Vein endothelial cell (primary cell): Measurements from ENCODE around the gene IRF9. TPM values are rescaled to one million over a fixed set of nuclear protein-coding genes. Genes with fewer than 3 reads are reported as not detected.

Source experiments
- small RNA-seq: library from RNA; depleted of rRNA; stranded (forward); fragments of <200 nt; gene quantifications from one replicate; pipeline ENCODE3, GENCODE V24; 2012
- total RNA-seq: library from RNA; depleted of rRNA; stranded (reverse); fragments of >200 nt; gene quantifications from 2 replicates; pipeline ENCODE4 v1.2.3, GENCODE V29; 2012

Gene IRF9
- total RNA-seq, 1 donor: 31.0 TPM

Small RNA genes within 50 kb of the gene (small RNA-seq; reads per million reads assigned to genes)
- 0.13 reads per million for gene AL136295.4
- gene CHMP4A: 0.08 reads per million
- not detected for gene IPO4
- gene IRF9: 0.11 reads per million
- gene MDP1: not detected
- gene RNA5SP383: 0.27 reads per million, percentile 4 among the genes with 10 or more reads in this experiment

Other genes starting within 250 kb of the IRF9 start
- gene DHRS4, start 207.5 kb upstream of the IRF9 start, total RNA-seq: 31.7 and 35.9 TPM in 2 replicates
- 8.6 and 10.8 TPM in 2 replicates for gene DHRS4L2, start 172.3 kb upstream of the IRF9 start, total RNA-seq
- gene CARMIL3, start 109.3 kb upstream of the IRF9 start, total RNA-seq: under 0.01 TPM in 1 of 2 replicates, not detected in the other
- not detected in 2 replicates for gene CPNE6, start 89.7 kb upstream of the IRF9 start, total RNA-seq
- gene PCK2, start 67.0 kb upstream of the IRF9 start, total RNA-seq: 3.0 and 8.5 TPM in 2 replicates
- gene DCAF11, start 46.5 kb upstream of the IRF9 start, total RNA-seq: 47.0 and 51.9 TPM in 2 replicates
- gene NRL, start 46.3 kb upstream of the IRF9 start, total RNA-seq: 0.98 and 1.1 TPM in 2 replicates
- gene FITM1, start 30.6 kb upstream of the IRF9 start, total RNA-seq: 0.65 TPM in 1 of 2 replicates, not detected in the other
- gene PSME1, start 25.1 kb upstream of the IRF9 start, total RNA-seq: 68.6 and 101 TPM in 2 replicates
- gene EMC9, start 19.7 kb upstream of the IRF9 start, total RNA-seq: 8.5 and 16.3 TPM in 2 replicates
- 54.7 and 62.1 TPM in 2 replicates for gene PSME2, start 14.7 kb upstream of the IRF9 start, total RNA-seq
- gene RNF31, start 13.8 kb upstream of the IRF9 start, total RNA-seq: 48.3 and 60.3 TPM in 2 replicates
- 1.3 and 4.1 TPM in 2 replicates for gene REC8, start 10.8 kb downstream of the IRF9 start, total RNA-seq
- gene IPO4, start 27.6 kb downstream of the IRF9 start, total RNA-seq: 51.3 and 58.8 TPM in 2 replicates
- gene TM9SF1, start 34.2 kb downstream of the IRF9 start, total RNA-seq: 53.6 and 62.3 TPM in 2 replicates
- 0.10 TPM in 1 of 2 replicates, not detected in the other for gene TSSK4, start 44.4 kb downstream of the IRF9 start, total RNA-seq
- 25.6 and 33.3 TPM in 2 replicates for gene CHMP4A, start 52.2 kb downstream of the IRF9 start, total RNA-seq
- gene MDP1, start 54.8 kb downstream of the IRF9 start, total RNA-seq: 9.1 TPM in 2 replicates
- 128 and 131 TPM in 2 replicates for gene NEDD8, start 71.1 kb downstream of the IRF9 start, total RNA-seq
- 67.4 and 69.9 TPM in 2 replicates for gene GMPR2, start 71.7 kb downstream of the IRF9 start, total RNA-seq
- gene TINF2, start 81.4 kb downstream of the IRF9 start, total RNA-seq: 55.5 and 59.4 TPM in 2 replicates
- 0.98 and 1.8 TPM in 2 replicates for gene TGM1, start 101.9 kb downstream of the IRF9 start, total RNA-seq
- gene RABGGTA, start 110.3 kb downstream of the IRF9 start, total RNA-seq: 35.1 and 45.1 TPM in 2 replicates
- gene DHRS1, start 138.5 kb downstream of the IRF9 start, total RNA-seq: 12.4 and 21.6 TPM in 2 replicates
- 32.3 and 34.9 TPM in 2 replicates for gene NOP9, start 138.6 kb downstream of the IRF9 start, total RNA-seq
- gene CIDEB, start 146.7 kb downstream of the IRF9 start, total RNA-seq: 1.6 and 3.0 TPM in 2 replicates
- 6.5 and 10.6 TPM in 2 replicates for gene LTB4R2, start 148.9 kb downstream of the IRF9 start, total RNA-seq
- gene LTB4R, start 150.2 kb downstream of the IRF9 start, total RNA-seq: 2.9 and 3.2 TPM in 2 replicates
- 55.1 and 90.2 TPM in 2 replicates for gene ADCY4, start 173.8 kb downstream of the IRF9 start, total RNA-seq
- gene RIPK3, start 178.7 kb downstream of the IRF9 start, total RNA-seq: 4.2 and 4.9 TPM in 2 replicates
- 11.4 and 20.0 TPM in 2 replicates for gene NFATC4, start 206.9 kb downstream of the IRF9 start, total RNA-seq
- 14.6 and 28.7 TPM in 2 replicates for gene NYNRIN, start 237.7 kb downstream of the IRF9 start, total RNA-seq